ENCODE data around the gene PIP4K2A. TPM values are rescaled to one million over a fixed set of nuclear protein-coding genes. Genes with fewer than 3 reads are reported as not detected.
"Not testable (repeated sequence)": the region's sequence is repeated elsewhere in the genome, so short reads cannot be mapped to it uniquely, and the experiment has no call there.

Gene PIP4K2A
- total and polyA plus RNA-seq, 2 of the 13 experiments (the other 11 are each of a cell fraction or from before 2014, with no cell fraction given) = 9.1 to 22.6 TPM

DNA sequence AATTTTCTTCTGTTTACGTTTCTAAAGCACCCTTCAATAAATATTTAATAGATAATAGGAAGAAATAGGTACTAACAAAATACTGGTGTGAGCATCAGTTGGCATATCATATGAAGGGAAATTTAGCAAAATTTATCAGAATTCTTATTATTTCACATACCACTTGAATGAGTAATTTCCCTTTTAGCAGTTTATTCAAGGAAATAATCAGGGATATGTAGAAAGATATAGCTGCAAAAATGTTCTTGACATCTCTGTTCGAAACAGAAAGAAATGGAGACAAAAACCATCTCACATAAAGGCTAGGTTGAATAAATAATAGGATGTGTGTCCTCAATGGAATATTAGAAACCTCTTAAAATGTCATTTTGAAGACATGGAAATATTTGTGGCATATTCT, 35.8 kb upstream of the PIP4K2A start (continued):
- TF ChIP-seq KAT2B (IDR thresholded peaks at IDR 0.05; ENCODE audit: borderline replicate concordance, low read depth, low read length) (no peak), IRF2 (CRISPR knock-in tag; IDR thresholded peaks at IDR 0.05) (no peak), ZNF460 (CRISPR knock-in tag; IDR thresholded peaks at IDR 0.05; ENCODE audit: borderline replicate concordance) (no peak), KLF16 (CRISPR knock-in tag; IDR thresholded peaks at IDR 0.05) (no peak), ZSCAN21 (CRISPR knock-in tag; IDR thresholded peaks at IDR 0.05; ENCODE audit: borderline replicate concordance) (no peak), EEA1 (CRISPR knock-in tag; IDR thresholded peaks at IDR 0.05; ENCODE audit: borderline replicate concordance) (no peak), IRX3 (CRISPR knock-in tag; IDR thresholded peaks at IDR 0.05; ENCODE audit: borderline replicate concordance, low read depth) (no peak), PHB2 (IDR thresholded peaks at IDR 0.05; ENCODE audit: partially characterized antibody) (no peak), ARHGAP35 (CRISPR knock-in tag; IDR thresholded peaks at IDR 0.05; ENCODE audit: borderline replicate concordance) (no peak)
- TF ChIP-seq, protein P1, sequence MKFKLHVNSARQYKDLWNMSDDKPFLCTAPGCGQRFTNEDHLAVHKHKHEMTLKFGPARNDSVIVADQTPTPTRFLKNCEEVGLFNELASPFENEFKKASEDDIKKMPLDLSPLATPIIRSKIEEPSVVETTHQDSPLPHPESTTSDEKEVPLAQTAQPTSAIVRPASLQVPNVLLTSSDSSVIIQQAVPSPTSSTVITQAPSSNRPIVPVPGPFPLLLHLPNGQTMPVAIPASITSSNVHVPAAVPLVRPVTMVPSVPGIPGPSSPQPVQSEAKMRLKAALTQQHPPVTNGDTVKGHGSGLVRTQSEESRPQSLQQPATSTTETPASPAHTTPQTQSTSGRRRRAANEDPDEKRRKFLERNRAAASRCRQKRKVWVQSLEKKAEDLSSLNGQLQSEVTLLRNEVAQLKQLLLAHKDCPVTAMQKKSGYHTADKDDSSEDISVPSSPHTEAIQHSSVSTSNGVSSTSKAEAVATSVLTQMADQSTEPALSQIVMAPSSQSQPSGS (CRISPR knock-in tag; IDR thresholded peaks at IDR 0.05) = no peak

DNA sequence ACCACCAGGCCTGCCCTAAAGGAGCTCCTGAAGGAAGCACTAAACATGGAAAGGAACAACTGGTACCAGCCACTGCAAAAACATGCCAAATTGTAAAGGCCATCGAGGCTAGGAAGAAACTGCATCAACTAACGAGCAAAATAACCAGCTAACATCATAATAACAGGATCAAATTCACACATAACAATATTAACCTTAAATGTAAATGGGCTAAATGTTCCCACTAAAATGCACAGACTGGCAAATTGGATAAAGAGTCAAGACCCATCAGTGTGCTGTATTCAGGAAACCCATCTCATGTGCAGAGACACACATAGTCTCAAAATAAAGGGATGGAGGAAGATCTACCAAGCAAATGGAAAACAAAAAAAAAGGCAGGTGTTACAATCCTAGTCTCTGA, 30.5 kb upstream of the PIP4K2A start:
- intact Hi-C loops (cut with micrococcal nuclease; ENCODE audit: unreplicated experiment); CTCF ChIA-PET (ENCODE audit: low intra/inter-chr PET ratio, low total read pairs); H3K9ac ChIP-seq (ENCODE audit: insufficient read depth, low read depth, low read length); H3K36me3 ChIP-seq (replicated peaks in 1 of 2; ENCODE audit: control insufficient read depth in 1 of 2, insufficient read depth in 2 of 2, low read length in 2 of 2); H3K4me3 ChIP-seq (replicated peaks in 1 of 3; ENCODE audit: insufficient read depth in 1 of 3, low read depth in 2 of 3, low read length in 3 of 3); POLR2A ChIA-PET; DNase-seq (ENCODE audit: low spot score); H3K27me3 ChIP-seq (ENCODE audit: control insufficient read depth in 1 of 2, insufficient read depth in 2 of 2, low read length in 2 of 2); H3K4me2 ChIP-seq (ENCODE audit: low read depth, low read length); in situ Hi-C loops (cut with HindIII; ENCODE audit: extremely low pct_ligation_motif_present, low pct_unique_long_range_greater_than_20kb); H3K4me1 ChIP-seq (ENCODE audit: insufficient read depth, low read length); ATAC-seq; H3K27ac ChIP-seq (ENCODE audit: extremely low read length, insufficient read depth, low read length); H4K20me1 ChIP-seq (ENCODE audit: insufficient read depth, low read length); BruUV-seq (replicated peaks); H3K79me2 ChIP-seq (ENCODE audit: insufficient read depth, low read length); FAIRE-seq; H3K9me3 ChIP-seq (ENCODE audit: low read length); H2AFZ ChIP-seq (ENCODE audit: low read length): not testable (repeated sequence)
- WGBS (ENCODE audit: low lambda C conversion rate) = 0% methylated on average over 2 of the region's 2 CpGs
